OCI-LY7 (cell line): ENCODE results near the gene RAPGEF5. TPM values are rescaled to one million over a fixed set of nuclear protein-coding genes. Genes with fewer than 3 reads are reported as not detected.

Experiments
- BruUV-seq: library from RNA; stranded (reverse); fragments of 400-500 nt; replicated peaks from 2 replicates; lab custom pipeline; 2021; lab: Mats Ljungman, UMichigan
- CTCF ChIA-PET: fragments of 300-600 bp; sonication (Branson Sonifier 250); formaldehyde crosslinking; loops from one replicate; lab custom pipeline; 2022; ENCODE audit warnings: antibody characterized with exemption; ENCODE audit not compliant: unreplicated experiment; lab: Charles Lee
- POLR2A ChIA-PET: fragments of 300-600 bp; sonication (Branson Sonifier 250); formaldehyde crosslinking; loops from one replicate; lab custom pipeline; 2022; ENCODE audit warnings: antibody characterized with exemption; lab: Charles Lee
- DNase-seq: peaks from one replicate; pipeline ENCODE4 v3.0.0-alpha.2; 2015; ENCODE audit warnings: low spot score
- H2AFZ ChIP-seq: fragments of 200-600 bp; sonication (generic), shearing (Covaris generic); 2 replicates; pipeline ENCODE4 v1.6.1; 2014; ENCODE audit warnings: mild to moderate bottlenecking, antibody characterized with exemption, low read length, moderate library complexity
- H3K27ac ChIP-seq: fragments of 200-600 bp; sonication (generic); 2 replicates; pipeline ENCODE4 v1.5.1; 2014; ENCODE audit warnings: mixed run types, low read depth, mild to moderate bottlenecking, moderate library complexity, low read length, inconsistent platforms; ENCODE audit not compliant: poor library complexity, severe bottlenecking
- H3K36me3 ChIP-seq: fragments of 200-600 bp; sonication (generic); 2 replicates; pipeline ENCODE4 v1.6.1; 2014; ENCODE audit warnings: mild to moderate bottlenecking, antibody characterized with exemption, low read length, moderate library complexity, mixed read lengths; ENCODE audit not compliant: insufficient read depth
- H3K4me1 ChIP-seq: fragments of 200-600 bp; sonication (generic); 2 replicates; pipeline ENCODE4 v1.5.1; 2014; ENCODE audit warnings: mild to moderate bottlenecking, low read length; ENCODE audit not compliant: insufficient read depth, poor library complexity, severe bottlenecking
- H3K4me2 ChIP-seq: fragments of 200-600 bp; sonication (generic); 2 replicates; pipeline ENCODE4 v1.6.1; 2014; ENCODE audit warnings: mild to moderate bottlenecking, low read length
- H3K4me3 ChIP-seq: fragments of 200-600 bp; sonication (generic); 2 replicates; pipeline ENCODE4 v1.5.1; 2014; ENCODE audit warnings: mild to moderate bottlenecking, low read depth, low read length; ENCODE audit not compliant: poor library complexity, severe bottlenecking
- H3K79me2 ChIP-seq: fragments of 200-600 bp; sonication (generic); 2 replicates; pipeline ENCODE4 v1.6.1; 2016; ENCODE audit warnings: low read depth, mild to moderate bottlenecking, low read length, moderate library complexity, mixed read lengths; ENCODE audit not compliant: insufficient read depth
- H3K9me2 ChIP-seq: fragments of 200-600 bp; sonication (generic); 2 replicates; pipeline ENCODE4 v1.6.1; 2016; ENCODE audit warnings: mild to moderate bottlenecking, low read length, mixed read lengths; ENCODE audit not compliant: insufficient read depth
- H3K9me3 ChIP-seq: fragments of 200-600 bp; sonication (generic); 2 replicates; pipeline ENCODE4 v1.6.1; 2014; ENCODE audit warnings: mild to moderate bottlenecking, mixed run types, low read length, mixed read lengths
- H4K20me1 ChIP-seq: fragments of 200-600 bp; sonication (generic); 2 replicates; pipeline ENCODE4 v1.6.1; 2014; ENCODE audit warnings: mild to moderate bottlenecking, antibody characterized with exemption, low read length, moderate library complexity, mixed read lengths; ENCODE audit not compliant: insufficient read depth
- EZH2phosphoT487 ChIP-seq: fragments of 200-600 bp; sonication (generic); IDR thresholded peaks from 2 replicates; pipeline ENCODE4 v1.6.1; 2018; ENCODE audit warnings: low read depth, borderline replicate concordance, mild to moderate bottlenecking, mixed run types, antibody characterized with exemption, low read length, moderate library complexity, mixed read lengths
- intact Hi-C: fragments of 100-400 bp; cut with micrococcal nuclease; formaldehyde crosslinking; loops from one replicate; pipeline ENCODE4 v1.10.0; 2022; ENCODE audit not compliant: unreplicated experiment
- total RNA-seq, 2 experiments: library from RNA; depleted of rRNA in 1 of 2; stranded (reverse); fragments of >200 nt in 1 of 2; shearing (Covaris generic) in 1 of 2; gene quantifications; 2 replicates each; pipeline ENCODE4 v1.2.3, GENCODE V29; 2014 to 2022
- TF ChIP-seq, protein P1 (sequence below): fragments of 200-600 bp; sonication (generic); conservative IDR thresholded peaks from 2 replicates; pipeline ENCODE4 v1.5.1; 2014; ENCODE audit warnings: mild to moderate bottlenecking, antibody characterized with exemption, low read length, moderate library complexity, mixed read lengths

The RAPGEF5 gene
- total RNA-seq, 2 experiments from 2014 or later, result 114 to 115 TPM

DNA sequence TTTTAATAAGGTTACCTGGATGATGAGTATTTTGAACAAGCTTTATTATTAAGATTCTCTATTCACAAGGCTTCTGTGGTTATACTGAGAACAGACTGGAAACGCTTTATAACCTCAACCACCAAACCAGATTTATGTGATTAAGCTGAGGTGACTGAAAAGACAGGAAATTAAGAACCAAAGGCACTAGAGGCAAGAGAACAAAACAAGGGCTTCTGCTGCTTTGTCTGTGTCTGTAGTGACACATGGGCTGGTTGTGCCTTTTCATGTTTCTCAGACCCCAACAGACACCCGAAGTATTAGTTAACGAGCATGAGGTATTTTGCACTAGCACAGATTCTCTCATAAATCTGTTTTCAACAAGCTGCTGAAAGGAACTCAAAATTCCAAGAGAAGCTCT is 64.4 kb downstream of the RAPGEF5 start:
- H3K27ac ChIP-seq, result no peak overlapping the region
- intact Hi-C loops, result no loop called here
- H2AFZ ChIP-seq, result no peak overlapping the region
- no peaks in the 10 kb centered on the region for H3K9me3 ChIP-seq
- TF ChIP-seq, protein P1, sequence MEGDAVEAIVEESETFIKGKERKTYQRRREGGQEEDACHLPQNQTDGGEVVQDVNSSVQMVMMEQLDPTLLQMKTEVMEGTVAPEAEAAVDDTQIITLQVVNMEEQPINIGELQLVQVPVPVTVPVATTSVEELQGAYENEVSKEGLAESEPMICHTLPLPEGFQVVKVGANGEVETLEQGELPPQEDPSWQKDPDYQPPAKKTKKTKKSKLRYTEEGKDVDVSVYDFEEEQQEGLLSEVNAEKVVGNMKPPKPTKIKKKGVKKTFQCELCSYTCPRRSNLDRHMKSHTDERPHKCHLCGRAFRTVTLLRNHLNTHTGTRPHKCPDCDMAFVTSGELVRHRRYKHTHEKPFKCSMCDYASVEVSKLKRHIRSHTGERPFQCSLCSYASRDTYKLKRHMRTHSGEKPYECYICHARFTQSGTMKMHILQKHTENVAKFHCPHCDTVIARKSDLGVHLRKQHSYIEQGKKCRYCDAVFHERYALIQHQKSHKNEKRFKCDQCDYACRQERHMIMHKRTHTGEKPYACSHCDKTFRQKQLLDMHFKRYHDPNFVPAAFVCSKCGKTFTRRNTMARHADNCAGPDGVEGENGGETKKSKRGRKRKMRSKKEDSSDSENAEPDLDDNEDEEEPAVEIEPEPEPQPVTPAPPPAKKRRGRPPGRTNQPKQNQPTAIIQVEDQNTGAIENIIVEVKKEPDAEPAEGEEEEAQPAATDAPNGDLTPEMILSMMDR, result no peak
- TF ChIP-seq EZH2phosphoT487, result no peak
- no peaks in the 10 kb centered on the region for H3K4me1 ChIP-seq
- no peaks in the 10 kb centered on the region for H4K20me1 ChIP-seq
- ChIA-PET POLR2A (interaction anchor here (1.5 to 1.7 kb wide), 2 partner anchors 15 to 17 kb away, joined by 3 to 6 read pairs; no protein-coding TSS in a partner anchor), CTCF (no interaction called here)
- H3K9me2 ChIP-seq, result no peaks in the 10 kb centered on the region
- no peak overlapping the region for H3K4me3 ChIP-seq
- no peak overlapping the region for H3K4me2 ChIP-seq
- no peak for DNase-seq
- H3K79me2 ChIP-seq, result no peaks in the 10 kb centered on the region
- H3K36me3 ChIP-seq, result peaks cover 99% of the 10 kb centered on the region
- no TSS peak for BruUV-seq

DNA sequence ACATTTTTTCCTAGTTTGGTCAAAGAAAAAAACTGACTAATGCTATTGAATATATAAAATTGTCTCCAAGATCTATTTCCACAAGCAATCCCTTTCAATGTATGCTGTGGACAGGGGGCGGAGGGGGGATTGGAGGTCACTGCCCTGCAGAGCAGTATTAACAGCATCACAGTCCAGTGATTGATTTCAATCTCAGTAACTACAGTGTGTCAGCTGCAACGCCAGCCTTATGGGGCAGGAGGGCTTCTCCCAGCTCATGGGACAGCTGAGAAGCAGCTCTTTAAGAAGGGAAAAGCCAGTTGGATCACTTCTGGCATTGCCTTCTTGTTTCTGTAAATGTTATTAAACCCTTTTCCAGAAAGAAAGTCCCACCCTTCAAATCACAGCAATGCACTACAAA is 65.0 kb downstream of the RAPGEF5 start:
- no peaks in the 10 kb centered on the region for H3K9me3 ChIP-seq

DNA sequence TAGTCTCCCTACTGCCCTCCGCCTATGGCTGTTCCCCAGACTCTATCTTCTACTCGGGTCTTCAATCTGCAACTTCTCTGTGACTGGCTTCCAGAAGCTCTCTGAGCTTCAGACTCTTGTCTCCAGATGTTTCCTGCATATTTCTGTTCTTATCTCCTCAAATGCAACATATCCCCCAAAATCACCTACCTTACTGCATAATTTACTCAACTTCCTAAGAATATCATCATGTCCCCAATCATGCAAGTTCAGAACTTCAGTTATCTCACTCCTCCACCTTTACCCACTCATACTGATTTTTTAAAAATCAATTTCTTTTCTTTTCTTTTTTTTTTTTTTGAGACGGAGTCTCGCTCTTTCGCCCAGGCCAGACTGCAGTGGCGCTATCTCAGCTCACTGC is 68.8 kb downstream of the RAPGEF5 start:
- H3K9me3 ChIP-seq, result no peaks in the 10 kb centered on the region
- no peak for TF ChIP-seq EZH2phosphoT487
- TF ChIP-seq, protein P1, result no peak
- ChIA-PET CTCF (no interaction called here), POLR2A (interaction anchor here (0.7 to 0.9 kb wide), 2 partner anchors 9 to 123 kb away, joined by 3 read pairs; no protein-coding TSS in a partner anchor)
- H3K4me2 ChIP-seq, result no peak overlapping the region
- H3K79me2 ChIP-seq, result peaks cover 9% of the 10 kb centered on the region; the same call in 1 of the 2 replicates
- peaks cover 99% of the 10 kb centered on the region for H3K36me3 ChIP-seq
- no peak overlapping the region for H3K4me3 ChIP-seq
- no peaks in the 10 kb centered on the region for H4K20me1 ChIP-seq
- H2AFZ ChIP-seq, result no peak overlapping the region
- H3K4me1 ChIP-seq, result no peaks in the 10 kb centered on the region
- no peak for DNase-seq
- H3K9me2 ChIP-seq, result no peaks in the 10 kb centered on the region
- H3K27ac ChIP-seq, result no peak overlapping the region
- intact Hi-C loops, result no loop called here
- BruUV-seq, result no TSS peak

More for the DNA sequence above, 65.0 kb downstream of the RAPGEF5 start:
- Histone ChIP-seq H3K27ac (no peak overlapping the region), H3K36me3 (peaks cover 99% of the 10 kb centered on the region), H3K4me3 (no peak overlapping the region), H3K79me2 (no peaks in the 10 kb centered on the region), H3K4me1 (no peaks in the 10 kb centered on the region), H3K4me2 (no peak overlapping the region), H3K9me2 (no peaks in the 10 kb centered on the region), H4K20me1 (no peaks in the 10 kb centered on the region), H2AFZ (no peak overlapping the region)
- DNase-seq, result no peak
- TF ChIP-seq, protein P1, result no peak
- no peak for TF ChIP-seq EZH2phosphoT487
- intact Hi-C loops, result no loop called here
- BruUV-seq, result no TSS peak
- CTCF ChIA-PET, result no interaction called here
- POLR2A ChIA-PET, result interaction anchor here (1.7 kb wide), 1 partner anchor 16 kb away, joined by 6 read pairs; no protein-coding TSS in a partner anchor
